GM18519 (cell line): ENCODE results near the gene IL3.

Experiments used
- ATAC-seq: cut with Tn5 transposase; IDR thresholded peaks from one replicate; pipeline ENCODE4 v1.9.1; 2021; ENCODE audit warnings: mild to moderate bottlenecking, moderate library complexity; ENCODE audit not compliant: unreplicated experiment, low FRiP score

The IL3 gene

GRCh38 chr5:132025403-132025971, 35.0 kb upstream of the IL3 start:
- no peak for ATAC-seq

- ATAC-seq: no peak
These were observed 33.9 kb upstream of the IL3 start for GRCh38 chr5:132026516-132027008.

- no peak for ATAC-seq
These were observed 33.4 kb upstream of the IL3 start for GRCh38 chr5:132027027-132027426.

- no peak for ATAC-seq
These were observed 30.7 kb upstream of the IL3 start for GRCh38 chr5:132029609-132030330.

- no peak for ATAC-seq
These were observed 29.8 kb upstream of the IL3 start for GRCh38 chr5:132030610-132031009.

GRCh38 chr5:132032196-132032595, 28.3 kb upstream of the IL3 start:
- ATAC-seq: no peak

- ATAC-seq: no peak
These were observed 27.3 kb upstream of the IL3 start for GRCh38 chr5:132033122-132033521.

- ATAC-seq: no peak
These were observed 23.1 kb upstream of the IL3 start for GRCh38 chr5:132037353-132037752.

GRCh38 chr5:132044207-132044606, 16.2 kb upstream of the IL3 start:
- ATAC-seq: no peak

- ATAC-seq: no peak
These were observed 13.6 kb upstream of the IL3 start for GRCh38 chr5:132046880-132047299.

GRCh38 chr5:132049093-132049492, 11.4 kb upstream of the IL3 start:
- no peak for ATAC-seq

GRCh38 chr5:132049559-132049958, 10.9 kb upstream of the IL3 start:
- ATAC-seq: no peak

- no peak for ATAC-seq
These were observed 10.3 kb upstream of the IL3 start for GRCh38 chr5:132050136-132050535.

GRCh38 chr5:132050661-132051552, 9.5 kb upstream of the IL3 start:
- ATAC-seq: no peak

GRCh38 chr5:132052520-132052919, 7.9 kb upstream of the IL3 start:
- no peak for ATAC-seq

- no peak for ATAC-seq
These were observed 7.0 kb upstream of the IL3 start for GRCh38 chr5:132053483-132053882.

- no peak for ATAC-seq
These were observed 6.3 kb upstream of the IL3 start for GRCh38 chr5:132054031-132054696.

GRCh38 chr5:132054697-132055440, 5.6 kb upstream of the IL3 start:
- ATAC-seq: no peak

- ATAC-seq: no peak
These were observed 5.0 kb upstream of the IL3 start for GRCh38 chr5:132055441-132055807.
